Mesenteric fat pad (tissue), 1 donor: ENCODE data around the gene TREM1. TPM values are rescaled to one million over a fixed set of nuclear protein-coding genes. Genes with fewer than 3 reads are reported as not detected.

Experiments
- total RNA-seq: library from RNA; stranded (reverse); fragmentation: NEBNext Ultra II Directional; extraction: Animal tissue kit (Norgen Biotek cat#: 25700); gene quantifications from one replicate; pipeline ENCODE4 v1.2.1, GENCODE V29; 2021
- donor health status: DM: yes; HTN: yes; CAD: no.

TREM1 gene
- total RNA-seq, 1 donor from 2014 or later, result 20.6 TPM

Other genes starting within 250 kb of the TREM1 start
- gene UNC5CL, start 247.5 kb downstream of the TREM1 start, total RNA-seq, result 0.48 TPM
- not detected for gene TSPO2, start 244.2 kb downstream of the TREM1 start, total RNA-seq
- gene APOBEC2, start 233.5 kb downstream of the TREM1 start, total RNA-seq, result not detected
- 12.2 TPM for gene OARD1, start 214.3 kb downstream of the TREM1 start, total RNA-seq
- gene NFYA, start 213.7 kb downstream of the TREM1 start, total RNA-seq, result 17.5 TPM
- gene TREML1, start 132.3 kb downstream of the TREM1 start, total RNA-seq, result 0.55 TPM
- 11.0 TPM for gene TREM2, start 123.6 kb downstream of the TREM1 start, total RNA-seq
- gene TREML2, start 85.5 kb downstream of the TREM1 start, total RNA-seq, result 1.0 TPM
- 0.67 TPM for gene TREML4, start 58.3 kb downstream of the TREM1 start, total RNA-seq
- not detected for gene NCR2, start 48.9 kb upstream of the TREM1 start, total RNA-seq